Activated CD4-positive, alpha-beta T cell treated with anti-CD3 and anti-CD28 coated beads, Interleukin-2, amount 10 ng/mL, durations not matched to agents 24 days and 14 days (primary cell): ENCODE results near the gene ZNF605. TPM values are rescaled to one million over a fixed set of nuclear protein-coding genes. Genes with fewer than 3 reads are reported as not detected.
"Not testable (repeated sequence)": the region's sequence is repeated elsewhere in the genome, so short reads cannot be mapped to it uniquely, and the experiment has no call there.

Source experiments
- DNase-seq: peaks from one replicate; pipeline ENCODE4 v3.0.0; 2022
- H3K27ac Mint-ChIP-seq: one replicate; pipeline ENCODE4 v1.8.0; 2022; ENCODE audit warnings: mild to moderate bottlenecking, mixed read lengths
- H3K27me3 Mint-ChIP-seq: one replicate; pipeline ENCODE4 v1.8.0; 2022; ENCODE audit warnings: mixed read lengths
- H3K36me3 Mint-ChIP-seq: one replicate; pipeline ENCODE4 v1.8.0; 2022; ENCODE audit warnings: low read depth, mild to moderate bottlenecking, mixed read lengths
- H3K4me1 Mint-ChIP-seq: one replicate; pipeline ENCODE4 v1.8.0; 2021; ENCODE audit warnings: mixed read lengths
- H3K4me3 Mint-ChIP-seq: one replicate; pipeline ENCODE4 v1.8.0; 2022; ENCODE audit warnings: mild to moderate bottlenecking, moderate library complexity, mixed read lengths
- H3K9me3 Mint-ChIP-seq: one replicate; pipeline ENCODE4 v1.8.0; 2021; ENCODE audit warnings: mixed read lengths
- intact Hi-C: fragments of 100-400 bp; cut with micrococcal nuclease; formaldehyde crosslinking; loops from one replicate; pipeline ENCODE4 v1.15.1; 2023
- total RNA-seq: library from RNA; stranded (reverse); gene quantifications from 2 replicates; pipeline ENCODE4 v1.2.3, GENCODE V29; 2022

The ZNF605 gene
- total RNA-seq, 1 donor from 2014 or later: 7.6 TPM

DNA sequence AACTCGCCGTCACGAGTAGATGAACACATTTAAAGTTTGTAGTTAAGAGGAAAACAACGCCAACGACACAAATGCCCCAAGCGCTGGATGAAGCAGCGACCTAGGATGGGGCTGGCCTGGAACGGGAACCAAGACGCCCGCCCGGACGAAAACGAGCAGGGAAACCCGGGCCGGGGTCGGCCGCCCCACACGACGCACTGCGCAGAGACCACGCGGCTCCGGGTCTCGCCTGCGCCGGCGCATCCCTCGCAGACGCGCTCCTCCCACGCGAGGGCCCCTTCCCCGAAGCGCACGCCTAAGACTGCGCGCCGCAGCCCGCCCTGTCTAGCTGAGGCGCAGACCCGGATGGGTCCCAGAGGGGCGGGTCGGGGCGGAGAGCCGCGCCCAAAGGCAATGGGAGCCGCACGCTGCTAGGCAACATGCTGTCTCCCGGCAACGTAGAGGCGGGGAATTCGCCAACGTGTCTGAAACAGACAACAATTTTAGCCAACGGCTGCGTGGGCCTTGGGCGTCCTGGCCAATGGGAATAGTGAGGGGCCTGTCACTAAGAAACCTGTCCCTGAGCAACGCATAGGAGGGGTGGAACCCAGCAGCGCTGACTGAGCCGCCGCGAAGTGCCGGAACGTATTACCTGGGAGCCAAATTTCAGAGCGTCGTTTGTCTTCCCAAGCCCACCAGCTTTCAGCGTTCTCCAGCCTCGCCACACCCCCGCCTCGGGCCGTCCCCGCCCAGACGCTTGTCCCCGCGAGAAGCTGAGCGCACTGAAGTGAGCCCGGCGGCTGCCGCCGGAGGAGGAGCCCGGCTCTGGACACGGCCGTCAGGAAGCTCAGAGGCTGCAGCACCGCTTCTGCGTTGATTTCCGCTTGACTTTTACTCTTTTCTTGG lies 47.7 kb downstream of the ZNF605 start:
- Mint-ChIP-seq H3K36me3 (peaks cover 13% of the 10 kb centered on the region), H3K4me3 (peak overlapping the region; percentile 89)

DNA sequence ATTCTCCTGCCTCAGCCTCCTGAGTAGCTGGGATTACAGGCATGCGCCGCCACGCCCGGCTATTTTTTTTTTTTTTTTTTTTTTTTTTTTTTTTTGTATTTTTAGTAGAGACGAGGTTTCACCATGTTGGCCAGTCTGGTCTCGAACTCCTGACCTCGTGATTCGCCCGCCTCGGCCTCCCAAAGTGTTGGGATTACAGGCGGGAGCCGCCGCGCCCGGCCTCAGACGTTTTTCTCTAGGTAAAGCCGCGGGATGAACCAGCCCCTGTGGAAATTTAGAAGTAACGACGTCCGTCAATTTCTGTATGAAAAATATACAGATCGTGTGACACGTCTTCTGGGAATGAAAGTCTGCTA lies 48.3 kb downstream of the ZNF605 start:
- H3K9me3 Mint-ChIP-seq, H3K4me1 Mint-ChIP-seq, H3K27me3 Mint-ChIP-seq, DNase-seq: not testable (repeated sequence)
- intact Hi-C loops: loop anchor here (1.0 to 2.0 kb wide), 8 partner anchors 20 to 223 kb away; partner anchors contain the start of genes ANKLE2, CHFR, ZNF10 and ZNF140
- Mint-ChIP-seq H3K4me3 (peak overlapping the region; percentile 89), H3K36me3 (peaks cover 15% of the 10 kb centered on the region), H3K27ac (peak overlapping the region; percentile 89)

More for the DNA sequence above, 47.7 kb downstream of the ZNF605 start:
- intact Hi-C loops: loop anchor here (1.0 to 2.0 kb wide), 8 partner anchors 21 to 222 kb away; partner anchors contain the start of genes ANKLE2, CHFR, ZNF10 and ZNF140
- Mint-ChIP-seq H3K27ac (peak overlapping the region; percentile 89), H3K4me1 (peaks cover 3% of the 10 kb centered on the region), H3K9me3 (peaks cover 8% of the 10 kb centered on the region), H3K27me3 (peaks cover 10% of the 10 kb centered on the region)
- DNase-seq: peak; percentile 97

DNA sequence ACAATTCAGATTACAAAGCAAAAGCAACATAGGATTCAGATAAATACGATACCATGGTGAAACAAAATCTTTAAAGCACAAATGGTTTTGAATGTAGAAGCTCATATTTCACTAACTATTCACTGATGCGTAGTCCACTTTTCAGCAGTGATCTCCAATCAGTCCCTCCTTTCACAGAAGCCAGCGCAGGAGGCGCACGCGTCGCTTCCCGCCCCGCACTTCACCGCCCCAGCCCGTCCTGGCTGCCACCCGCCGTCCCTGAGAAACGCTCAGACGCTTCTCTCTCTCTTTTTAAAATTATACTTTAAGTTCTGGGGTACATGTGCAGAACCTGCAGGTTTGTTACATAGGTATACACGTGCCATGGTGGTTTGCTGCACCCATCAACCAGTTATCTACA lies 48.9 kb downstream of the ZNF605 start:
- Mint-ChIP-seq H3K27ac (no peak overlapping the region), H3K36me3 (peaks cover 13% of the 10 kb centered on the region), H3K4me3 (no peak overlapping the region), H3K4me1 (peaks cover 3% of the 10 kb centered on the region), H3K27me3 (peaks cover 10% of the 10 kb centered on the region), H3K9me3 (peaks cover 8% of the 10 kb centered on the region)
- no peak for DNase-seq
- intact Hi-C loops: no loop called here

DNA sequence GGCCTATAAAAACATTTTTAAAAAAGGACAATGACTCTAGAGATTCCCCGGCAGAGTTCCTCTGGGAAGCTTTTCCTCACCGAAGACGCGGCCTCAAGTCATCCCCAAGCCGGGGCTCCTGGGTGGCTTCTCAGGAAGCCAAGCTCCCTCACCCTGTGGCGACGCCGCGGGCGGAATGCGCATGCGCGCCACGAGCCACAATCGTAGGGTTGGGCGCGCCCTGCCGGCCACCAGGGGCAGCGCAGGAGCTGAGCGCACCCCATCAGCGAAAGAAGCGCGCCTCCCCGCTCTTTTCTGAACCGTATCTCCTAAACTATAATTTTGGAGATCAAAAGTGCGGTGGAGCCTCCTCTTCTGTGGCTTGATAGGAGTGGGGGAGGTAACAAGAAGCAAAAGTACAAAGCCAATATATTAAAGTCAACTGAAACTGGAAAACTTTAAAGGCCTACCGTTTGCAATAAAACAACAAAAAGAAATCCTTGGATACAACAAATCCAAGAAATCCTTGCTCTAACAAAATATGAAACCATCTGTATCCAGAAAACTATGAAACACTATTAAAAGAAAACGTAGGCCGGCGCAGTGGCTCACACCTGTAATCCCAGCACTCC lies 51.3 kb downstream of the ZNF605 start:
- H3K27me3 Mint-ChIP-seq: peaks cover 10% of the 10 kb centered on the region
- DNase-seq: peak; percentile 95
- intact Hi-C loops: loop anchor here (1.0 kb wide), 1 partner anchor 137 kb away; no protein-coding TSS in a partner anchor
- H3K27ac Mint-ChIP-seq: peak overlapping the region; percentile 41
- peak overlapping the region; percentile 40 for H3K4me3 Mint-ChIP-seq
- H3K9me3 Mint-ChIP-seq: no peaks in the 10 kb centered on the region
- H3K4me1 Mint-ChIP-seq: peaks cover 3% of the 10 kb centered on the region
- peaks cover 7% of the 10 kb centered on the region for H3K36me3 Mint-ChIP-seq

DNA sequence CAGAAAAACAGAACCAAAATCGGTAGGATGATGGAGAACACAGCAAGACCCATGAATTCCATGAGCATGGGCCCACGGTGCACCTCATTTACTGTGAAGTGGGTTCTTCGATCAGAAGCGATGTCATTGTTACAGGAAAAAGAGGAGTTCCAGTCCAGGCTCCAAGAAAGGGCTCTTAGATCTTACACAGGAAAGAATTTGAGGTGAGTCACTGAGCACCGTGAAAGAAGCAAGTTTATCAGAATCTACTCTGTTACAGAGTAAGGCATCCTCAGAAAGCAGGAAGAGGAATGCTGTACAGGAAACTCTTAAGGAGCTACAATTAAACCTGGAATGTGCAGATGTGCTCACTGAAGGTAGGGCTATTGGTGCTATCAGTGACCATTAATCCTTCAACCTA lies 57.1 kb downstream of the ZNF605 start:
- intact Hi-C loops: no loop called here
- no peaks in the 10 kb centered on the region for H3K27me3 Mint-ChIP-seq
- no peak overlapping the region for H3K27ac Mint-ChIP-seq
- peaks cover 2% of the 10 kb centered on the region for H3K4me1 Mint-ChIP-seq
- DNase-seq: no peak
- H3K4me3 Mint-ChIP-seq: no peak overlapping the region
- H3K36me3 Mint-ChIP-seq: peaks cover 3% of the 10 kb centered on the region
- H3K9me3 Mint-ChIP-seq: peaks cover 9% of the 10 kb centered on the region

DNA sequence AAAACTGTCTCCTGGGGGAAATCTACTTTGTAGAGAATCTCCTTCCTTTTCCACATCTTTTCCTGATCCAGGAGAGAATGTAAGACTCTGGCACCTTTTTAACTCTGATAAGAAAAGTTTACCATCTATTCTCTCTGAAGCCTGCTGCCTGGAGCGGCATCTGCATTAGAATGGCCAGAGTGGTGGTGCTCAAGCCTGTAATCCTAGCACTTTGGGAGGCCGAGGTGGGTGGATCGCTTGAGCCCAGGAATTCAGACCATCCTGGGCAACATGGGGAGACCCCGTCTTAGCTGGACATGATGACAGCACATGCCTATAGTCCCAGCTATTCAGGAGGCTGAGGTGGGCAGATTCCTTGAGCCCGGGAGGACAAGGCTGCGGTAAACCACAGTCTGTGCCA lies 67.3 kb downstream of the ZNF605 start:
- Mint-ChIP-seq H3K9me3 (peaks cover 17% of the 10 kb centered on the region), H3K4me3 (peak overlapping the region; percentile 51), H3K36me3 (peaks cover 42% of the 10 kb centered on the region), H3K27ac (peak overlapping the region; percentile 72), H3K4me1 (peaks cover 11% of the 10 kb centered on the region), H3K27me3 (no peaks in the 10 kb centered on the region)
- DNase-seq: no peak
- intact Hi-C loops: no loop called here

DNA sequence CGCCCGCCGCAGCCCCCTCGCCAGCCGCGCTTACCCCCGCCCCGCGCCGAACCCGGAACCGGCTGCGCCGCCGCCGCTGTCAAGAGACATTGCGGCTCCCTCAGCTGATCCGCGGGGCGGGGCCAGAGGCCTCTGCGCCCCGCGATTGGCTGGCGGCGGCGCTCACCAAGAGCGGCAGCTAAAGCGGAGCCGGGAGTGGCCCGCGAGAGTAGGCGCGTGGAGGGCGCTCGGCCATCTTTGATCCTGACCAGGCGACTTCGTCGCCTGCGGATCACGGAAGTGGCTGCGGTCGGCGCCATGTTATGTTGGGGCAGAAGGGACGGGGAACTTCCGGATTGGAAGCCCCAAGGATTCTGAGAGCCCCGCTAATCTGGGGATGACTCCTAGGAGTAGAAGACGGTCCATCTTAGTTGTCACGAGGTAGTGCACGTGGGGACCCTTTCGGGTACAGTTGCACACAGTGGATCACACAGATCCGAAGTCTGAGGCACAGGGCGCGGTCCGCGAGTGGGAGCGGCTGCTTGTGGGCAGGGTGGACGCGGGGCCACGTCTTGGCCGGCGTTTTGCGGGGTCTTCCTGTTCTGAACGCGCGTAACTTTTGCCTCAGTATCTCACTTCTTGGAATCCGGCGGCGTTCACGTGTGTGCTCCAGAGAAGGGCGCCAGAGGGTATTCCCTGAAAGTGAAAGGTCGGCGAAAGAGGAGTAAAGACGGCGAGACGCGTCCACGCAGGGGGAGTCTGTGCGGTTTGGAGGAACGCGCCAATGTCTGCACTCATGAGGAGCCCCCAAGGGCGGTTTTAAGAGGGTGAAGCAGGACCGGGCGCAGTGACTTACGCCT lies 68.4 kb downstream of the ZNF605 start, which contains the start of gene CHFR:
CHFR (minus strand) TSS at position 93 of the 839 bp plus-strand sequence. CDS start 277 bp downstream, outside the sequence.
- Mint-ChIP-seq H3K9me3 (peaks cover 17% of the 10 kb centered on the region), H3K36me3 (peaks cover 53% of the 10 kb centered on the region), H3K4me3 (peak within 1 kb of the TSS; percentile 98), H3K27ac (peak within 1 kb of the TSS; percentile 99), H3K4me1 (peaks cover 13% of the 10 kb centered on the region), H3K27me3 (no peaks in the 10 kb centered on the region)
- peak; percentile 98 for DNase-seq
- intact Hi-C loops: loop anchor here (1.0 kb wide), 5 partner anchors 21 to 193 kb away; partner anchors contain the start of genes GOLGA3, ZNF140, ZNF26 and ZNF84

DNA sequence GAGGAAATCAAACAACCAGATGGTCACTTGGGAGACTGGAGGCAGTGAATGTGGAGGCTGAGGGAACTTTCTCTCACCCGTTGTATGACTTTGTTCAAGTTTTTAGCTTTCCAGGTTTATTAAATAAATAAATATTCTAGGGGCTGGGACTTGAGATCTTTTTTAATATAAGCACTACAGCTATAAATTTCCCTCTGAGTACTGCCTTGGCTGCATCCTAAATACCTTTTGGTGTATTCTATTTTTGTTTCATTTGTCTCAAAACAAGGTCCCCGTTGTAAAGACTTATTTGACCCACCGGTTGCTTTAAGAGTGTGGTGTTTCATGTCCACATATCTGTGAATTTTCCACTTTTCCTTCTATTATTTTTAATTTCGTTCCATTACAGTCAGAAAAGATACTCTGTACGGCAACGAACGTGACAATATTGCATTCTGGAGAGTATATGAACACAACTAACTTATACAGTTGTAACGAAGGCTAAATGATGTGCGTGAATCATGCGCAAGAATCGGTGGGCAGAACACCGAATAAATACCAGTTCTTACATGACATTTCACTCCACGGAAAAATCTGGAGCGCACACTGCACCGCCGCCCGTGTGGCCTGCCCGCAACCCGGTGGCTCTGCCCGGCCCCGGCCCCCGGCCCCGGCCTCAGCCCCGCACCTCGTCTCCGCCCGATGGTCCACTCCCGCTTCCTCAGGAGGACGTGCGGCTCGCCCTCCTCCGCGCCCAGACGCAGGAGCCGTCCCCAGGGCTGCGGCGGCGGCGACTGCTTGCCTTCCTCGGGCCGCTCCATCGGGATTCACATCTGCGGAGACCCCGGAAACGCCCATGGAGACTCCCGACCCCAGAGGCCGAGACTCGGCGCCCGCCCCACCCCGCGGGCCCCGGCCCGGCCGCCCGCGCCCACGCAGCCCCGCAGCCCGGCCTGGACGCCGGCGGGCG lies 69.3 kb downstream of the ZNF605 start:
- Mint-ChIP-seq H3K4me3 (peak overlapping the region; percentile 98), H3K4me1 (peaks cover 13% of the 10 kb centered on the region), H3K9me3 (peaks cover 17% of the 10 kb centered on the region), H3K36me3 (peaks cover 62% of the 10 kb centered on the region), H3K27me3 (no peaks in the 10 kb centered on the region), H3K27ac (peak overlapping the region; percentile 82)
- intact Hi-C loops: loop anchor here (1.0 kb wide), 5 partner anchors 21 to 193 kb away; partner anchors contain the start of genes GOLGA3, ZNF140, ZNF26 and ZNF84
- no peak for DNase-seq

DNA sequence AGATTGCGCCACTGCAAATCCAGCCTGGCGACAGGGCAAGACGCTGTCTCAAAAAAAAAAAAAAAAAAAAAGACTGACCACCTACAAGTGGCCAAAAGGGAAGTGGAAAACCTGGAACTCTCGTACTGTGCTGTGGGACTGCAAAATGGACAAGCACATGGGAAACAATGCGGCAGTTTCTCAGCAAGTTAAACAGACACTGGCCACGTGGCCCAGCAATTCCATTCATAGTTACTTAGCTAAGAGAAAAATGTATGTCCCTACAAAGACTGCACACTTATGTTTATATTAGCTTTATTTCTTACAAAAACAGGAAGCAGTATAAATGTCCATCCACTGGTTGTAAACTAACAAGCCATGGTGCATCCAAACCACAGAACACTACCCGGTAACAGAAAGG lies 74.3 kb downstream of the ZNF605 start:
- Mint-ChIP-seq H3K4me1 (peaks cover 6% of the 10 kb centered on the region), H3K27ac (no peak overlapping the region), H3K36me3 (peaks cover 72% of the 10 kb centered on the region), H3K9me3 (peaks cover 7% of the 10 kb centered on the region), H3K4me3 (no peak overlapping the region), H3K27me3 (no peaks in the 10 kb centered on the region)
- intact Hi-C loops: no loop called here
- no peak for DNase-seq

DNA sequence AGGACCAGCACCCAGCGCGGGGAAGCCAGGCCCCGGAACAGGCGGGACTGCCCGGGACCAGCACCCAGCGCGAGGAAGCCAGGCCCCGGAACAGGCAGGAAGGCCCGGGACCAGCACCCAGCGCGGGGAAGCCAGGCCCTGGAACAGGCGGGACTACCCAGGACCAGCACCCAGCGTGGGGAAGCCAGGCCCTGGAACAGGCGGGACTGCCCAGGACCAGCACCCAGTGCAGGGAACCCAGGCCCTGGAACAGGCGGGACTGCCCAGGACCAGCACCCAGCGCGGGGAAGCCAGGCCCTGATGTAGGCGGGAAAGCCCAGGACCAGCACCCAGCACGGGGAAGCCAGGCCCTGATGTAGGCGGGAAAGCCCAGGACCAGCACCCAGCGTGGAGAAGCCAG lies 81.5 kb downstream of the ZNF605 start:
- H3K9me3 Mint-ChIP-seq: not testable (repeated sequence)
- peaks cover 56% of the 10 kb centered on the region for H3K36me3 Mint-ChIP-seq

DNA sequence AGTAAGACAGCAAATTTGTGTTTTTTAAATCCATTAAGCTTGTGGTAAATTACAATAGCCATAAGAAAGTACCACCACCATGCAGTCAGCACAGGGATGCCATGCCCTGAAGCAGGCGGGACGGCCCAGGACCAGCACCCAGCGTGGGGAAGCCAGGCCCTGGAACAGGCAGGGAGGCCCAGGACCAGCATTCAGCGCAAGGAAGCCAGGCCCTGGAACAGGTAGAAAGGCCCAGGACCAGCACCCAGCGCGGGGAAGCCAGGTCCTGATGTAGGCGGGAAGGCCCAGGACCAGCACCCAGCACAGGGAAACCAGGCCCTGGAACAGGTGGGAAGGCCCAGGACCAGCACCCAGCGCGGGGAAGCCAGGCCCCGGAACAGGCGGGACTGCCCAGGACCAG lies 81.9 kb downstream of the ZNF605 start:
- Mint-ChIP-seq H3K27me3 (no peaks in the 10 kb centered on the region), H3K27ac (no peak overlapping the region), H3K9me3 (no peaks in the 10 kb centered on the region), H3K36me3 (peaks cover 57% of the 10 kb centered on the region), H3K4me3 (peak overlapping the region; percentile 65), H3K4me1 (peaks cover 11% of the 10 kb centered on the region)
- DNase-seq: no peak
- intact Hi-C loops: no loop called here

More for the DNA sequence above, 81.5 kb downstream of the ZNF605 start:
- H3K4me1 Mint-ChIP-seq: peaks cover 11% of the 10 kb centered on the region
- H3K27ac Mint-ChIP-seq, intact Hi-C loops, DNase-seq, H3K27me3 Mint-ChIP-seq, H3K4me3 Mint-ChIP-seq: not testable (repeated sequence)

DNA sequence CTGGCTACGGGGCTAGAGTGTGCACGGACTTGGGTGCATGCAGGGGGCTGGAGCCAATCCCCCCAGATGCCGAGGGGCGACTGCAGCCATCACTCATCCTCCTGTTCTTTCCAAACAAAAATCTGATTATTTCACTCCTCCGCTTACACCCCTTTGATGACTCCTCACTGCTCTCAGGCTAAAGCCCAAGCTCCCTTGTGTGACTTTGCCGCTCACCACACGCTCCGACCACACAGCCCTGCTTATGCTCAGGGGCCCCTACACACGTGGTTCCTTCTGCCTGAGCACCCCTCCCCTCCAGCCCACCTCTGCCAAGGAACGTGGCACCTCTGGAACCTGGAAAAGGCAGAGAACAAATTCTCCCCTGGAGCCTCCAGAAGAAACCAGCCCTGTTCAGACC lies 82.4 kb downstream of the ZNF605 start:
- DNase-seq: no peak
- H3K36me3 Mint-ChIP-seq: peaks cover 57% of the 10 kb centered on the region
- no peak overlapping the region for H3K27ac Mint-ChIP-seq
- H3K4me1 Mint-ChIP-seq: peaks cover 11% of the 10 kb centered on the region
- intact Hi-C loops: no loop called here
- H3K27me3 Mint-ChIP-seq: no peaks in the 10 kb centered on the region
- no peaks in the 10 kb centered on the region for H3K9me3 Mint-ChIP-seq
- peak overlapping the region; percentile 65 for H3K4me3 Mint-ChIP-seq
